GM12874 (cell line): Measurements from ENCODE around the gene BTBD16.

Experiments used
- TF ChIP-seq, protein P1 (sequence below): IDR thresholded peaks from 2 replicates; pipeline ENCODE4 v1.5.1; 2011; ENCODE audit warnings: low read depth, mild to moderate bottlenecking, control low read depth, low read length, moderate library complexity; ENCODE audit not compliant: insufficient read depth

The BTBD16 gene

GRCh38 chr10:122311716-122312115 lies 40.6 kb downstream of the BTBD16 start:
- TF ChIP-seq, protein P1, sequence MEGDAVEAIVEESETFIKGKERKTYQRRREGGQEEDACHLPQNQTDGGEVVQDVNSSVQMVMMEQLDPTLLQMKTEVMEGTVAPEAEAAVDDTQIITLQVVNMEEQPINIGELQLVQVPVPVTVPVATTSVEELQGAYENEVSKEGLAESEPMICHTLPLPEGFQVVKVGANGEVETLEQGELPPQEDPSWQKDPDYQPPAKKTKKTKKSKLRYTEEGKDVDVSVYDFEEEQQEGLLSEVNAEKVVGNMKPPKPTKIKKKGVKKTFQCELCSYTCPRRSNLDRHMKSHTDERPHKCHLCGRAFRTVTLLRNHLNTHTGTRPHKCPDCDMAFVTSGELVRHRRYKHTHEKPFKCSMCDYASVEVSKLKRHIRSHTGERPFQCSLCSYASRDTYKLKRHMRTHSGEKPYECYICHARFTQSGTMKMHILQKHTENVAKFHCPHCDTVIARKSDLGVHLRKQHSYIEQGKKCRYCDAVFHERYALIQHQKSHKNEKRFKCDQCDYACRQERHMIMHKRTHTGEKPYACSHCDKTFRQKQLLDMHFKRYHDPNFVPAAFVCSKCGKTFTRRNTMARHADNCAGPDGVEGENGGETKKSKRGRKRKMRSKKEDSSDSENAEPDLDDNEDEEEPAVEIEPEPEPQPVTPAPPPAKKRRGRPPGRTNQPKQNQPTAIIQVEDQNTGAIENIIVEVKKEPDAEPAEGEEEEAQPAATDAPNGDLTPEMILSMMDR: no peak

DNA sequence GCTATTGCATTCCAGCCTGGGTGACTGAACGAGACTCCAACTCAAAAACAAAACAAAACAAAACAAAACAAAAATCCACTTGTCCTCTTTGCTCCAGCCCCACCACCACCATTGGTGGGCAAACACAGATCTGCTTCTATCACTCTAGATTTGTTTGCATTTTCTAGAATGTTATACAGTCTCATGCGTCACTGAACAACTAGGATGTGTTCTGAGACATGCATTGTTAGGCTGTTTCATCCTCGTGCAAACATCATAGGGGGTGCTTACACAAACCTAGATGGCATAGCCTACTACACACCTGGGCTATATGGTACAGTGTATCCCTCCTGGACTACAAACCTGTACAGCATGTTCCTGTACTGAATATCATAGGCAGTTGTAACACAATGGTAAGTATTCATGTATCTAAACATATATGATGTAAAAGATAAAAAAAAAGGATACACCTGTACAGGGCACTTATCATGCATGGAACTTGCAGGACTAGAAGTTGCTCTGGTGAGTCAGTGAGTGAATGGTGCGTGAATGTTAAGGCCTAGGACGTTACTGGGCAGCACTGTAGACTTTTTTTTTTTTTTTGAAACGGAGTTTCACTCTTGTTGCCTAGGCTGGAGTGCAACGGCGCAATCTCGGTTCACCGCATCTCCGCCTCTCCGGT lies 45.3 kb downstream of the BTBD16 start:
- TF ChIP-seq, protein P1: no peak

GRCh38 chr10:122321960-122322359 lies 50.9 kb downstream of the BTBD16 start:
- TF ChIP-seq, protein P1: no peak

GRCh38 chr10:122323189-122323588 lies 52.1 kb downstream of the BTBD16 start:
- TF ChIP-seq, protein P1: no peak

GRCh38 chr10:122323941-122324675 lies 53.0 kb downstream of the BTBD16 start:
- TF ChIP-seq, protein P1: no peak

GRCh38 chr10:122325235-122325634 lies 54.1 kb downstream of the BTBD16 start:
- TF ChIP-seq, protein P1: no peak

DNA sequence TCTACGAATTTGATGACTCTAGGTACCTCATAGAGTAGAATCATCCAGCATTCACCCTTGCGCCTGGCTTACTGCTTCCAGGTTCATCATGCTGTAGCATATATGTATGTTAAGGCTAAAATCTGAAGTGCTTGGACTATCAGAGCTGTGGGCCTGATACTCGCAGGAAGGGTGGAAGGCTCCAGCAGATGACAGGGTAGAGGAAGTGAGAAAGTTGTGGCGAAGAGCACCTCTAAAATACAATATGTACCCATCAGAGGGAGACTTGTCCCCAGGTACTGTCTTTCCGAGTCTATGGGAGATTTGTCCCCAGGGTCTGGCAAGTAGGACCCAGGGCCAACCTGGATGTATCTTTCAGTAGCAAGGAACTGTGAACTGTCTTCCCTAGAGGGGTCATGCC lies 55.3 kb downstream of the BTBD16 start:
- TF ChIP-seq, protein P1: no peak
